Activated gamma-delta T cell treated with Interleukin-2 at 50 U/mL for 16 hours (primary cell): ENCODE data around the gene HPX.

ENCODE experiments used
- DNase-seq: peaks from one replicate; pipeline ENCODE4 v3.0.0-alpha.2; 2020

HPX gene

GRCh38 chr11:6388748-6389147, 52.0 kb downstream of the HPX start:
- DNase-seq = no peak

GRCh38 chr11:6387811-6388599, 52.8 kb downstream of the HPX start:
- DNase-seq = no peak

DNA sequence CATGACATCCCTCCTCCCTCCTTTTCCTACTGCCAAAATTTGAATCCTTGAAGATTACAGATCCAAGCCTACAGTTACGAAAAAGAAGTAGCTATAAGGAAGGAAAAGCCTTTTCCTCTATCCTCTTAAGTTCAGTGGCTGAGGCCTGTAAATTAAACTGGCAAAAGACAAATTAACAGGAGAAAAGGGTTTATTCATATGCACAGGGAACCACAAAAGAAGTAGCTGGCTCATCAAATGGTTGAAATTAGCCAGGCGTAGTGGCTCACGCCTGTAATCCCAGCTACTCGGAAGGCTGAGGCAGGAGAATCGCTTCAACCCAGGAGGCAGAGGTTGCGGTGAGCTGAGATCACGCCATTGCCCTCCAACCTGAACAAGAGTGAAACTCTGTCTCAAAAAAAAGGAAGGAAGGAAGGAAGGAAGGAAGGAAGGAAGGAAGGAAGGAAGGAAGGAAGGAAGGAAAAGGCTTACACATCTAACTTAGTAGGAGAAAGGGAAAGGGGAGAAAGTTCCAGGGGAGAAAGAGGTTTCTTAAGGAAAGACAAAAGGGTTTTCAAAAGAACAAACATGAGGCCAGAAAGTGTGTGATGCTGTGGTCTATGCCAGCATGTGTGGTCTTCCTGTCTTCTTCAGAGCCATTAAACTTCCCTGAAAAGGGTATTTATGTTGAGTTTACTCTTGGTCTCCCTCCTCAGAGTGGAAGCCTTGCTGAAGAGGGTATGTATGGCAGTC, 55.6 kb downstream of the HPX start:
- no peak for DNase-seq
